Thyroid gland (tissue), 4 donors: ENCODE measurements around the gene MOGAT3.

Source experiments
- CTCF ChIP-seq, 6 experiments: fragments of 200-600 bp in 3 of 6; fragments of 450-650 bp in 3 of 6; sonication (generic) in 3 of 6; IDR thresholded peaks; one replicate each; pipeline ENCODE4 v1.5.1; 2016 to 2019; ENCODE audit warnings: antibody characterized with exemption in 6 of 6, mild to moderate bottlenecking in 2 of 6, inconsistent platforms in 1 of 6, moderate library complexity in 1 of 6
- POLR2A ChIP-seq, 2 donors: fragments of 450-650 bp; IDR thresholded peaks; one replicate each; pipeline ENCODE4 v1.6.1; 2017; ENCODE audit warnings: antibody characterized with exemption in 2 of 2, mild to moderate bottlenecking in 2 of 2, moderate library complexity in 1 of 2

GRCh38 chr7:101218236-101219125 is 17.6 kb upstream of the MOGAT3 start:
- TF ChIP-seq POLR2A (IDR thresholded peaks at IDR 0.05) (no peak), CTCF (IDR thresholded peaks at IDR 0.05) (no peak)
